ENCODE results near the gene HSD17B2.
"Not testable (repeated sequence)": the region's sequence is repeated elsewhere in the genome, so short reads cannot be mapped to it uniquely, and the experiment has no call there.

HSD17B2 gene

DNA sequence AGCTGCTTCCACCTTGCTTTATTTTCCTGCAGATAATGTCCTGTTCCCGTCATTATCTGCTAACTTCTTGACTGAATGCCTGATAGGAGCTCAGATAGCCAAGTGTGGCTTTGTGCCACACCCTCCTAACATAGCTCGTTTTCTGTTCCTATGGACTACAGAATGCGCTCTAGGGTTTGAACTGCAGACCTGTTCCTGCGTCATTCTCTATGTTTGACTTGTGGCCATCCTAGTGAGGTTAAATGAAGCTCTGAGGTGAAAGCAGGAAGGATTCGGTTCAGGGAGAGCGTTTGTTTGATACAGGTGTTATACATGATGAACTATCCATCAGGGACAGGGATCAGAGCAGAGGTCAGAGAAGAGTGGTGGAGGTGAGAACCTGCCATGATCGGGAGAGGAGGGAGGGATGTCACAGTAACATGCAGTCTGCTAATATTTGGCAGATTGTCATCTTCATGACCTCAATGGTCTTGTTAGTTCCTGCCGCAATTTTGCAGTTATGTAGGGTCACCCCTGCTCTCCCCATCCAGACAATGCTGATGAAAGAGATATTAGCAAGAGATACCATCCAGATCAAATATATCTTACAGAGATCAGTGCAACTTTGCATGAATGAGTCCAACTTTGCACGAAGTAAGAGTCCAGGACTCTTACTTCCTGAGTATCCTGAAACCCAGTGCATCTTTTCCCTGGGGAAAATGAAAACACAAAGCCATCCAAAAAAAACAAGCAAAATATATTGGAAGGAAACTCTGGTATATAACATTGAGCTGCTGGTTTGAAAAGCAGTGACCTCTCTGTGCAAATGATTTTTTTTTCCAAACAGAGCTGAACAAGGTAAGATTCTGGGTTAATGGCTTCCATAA is 102.1 kb downstream of the HSD17B2 start:
- Histone ChIP-seq H3K9me3 (ENCODE audit: insufficient read depth, low read depth, low read length) (no peaks in the 10 kb centered on the region), H3K14ac (ENCODE audit: low read length) (no peak overlapping the region), H3K9ac (ENCODE audit: low read length) (no peak overlapping the region), H2AK5ac (ENCODE audit: low read length) (no peak overlapping the region), H3K4me3 (ENCODE audit: low read depth, low read length) (no peak overlapping the region), H2BK12ac (ENCODE audit: low read length) (no peak overlapping the region), H3K4me2 (ENCODE audit: low read length) (no peak overlapping the region), H3K4ac (ENCODE audit: low read depth, low read length) (no peak overlapping the region), H3K18ac (ENCODE audit: low read length) (no peak overlapping the region), H2AFZ (ENCODE audit: insufficient read depth, low read length, poor library complexity) (no peak overlapping the region), H3K23ac (ENCODE audit: low read length) (no peak overlapping the region), H3K27me3 (ENCODE audit: insufficient read depth, low read length) (no peaks in the 10 kb centered on the region), H3K79me1 (ENCODE audit: low read length) (peaks cover 2% of the 10 kb centered on the region), H3K36me3 (ENCODE audit: control insufficient read depth in 1 of 2, insufficient read depth in 2 of 2, low read length in 2 of 2) (no peaks in the 10 kb centered on the region), H2BK5ac (ENCODE audit: low read depth, low read length, poor library complexity) (no peak overlapping the region), H3K79me2 (ENCODE audit: control insufficient read depth, insufficient read depth, low read length, poor library complexity) (peaks cover 2% of the 10 kb centered on the region), H4K8ac (ENCODE audit: low read depth, low read length) (no peak overlapping the region), H4K91ac (ENCODE audit: low read depth, low read length) (no peak overlapping the region), H3K27ac (ENCODE audit: low read depth, low read length) (no peak overlapping the region), H2BK120ac (ENCODE audit: insufficient read depth, low read length, poor library complexity) (no peak overlapping the region), H3K4me1 (ENCODE audit: control insufficient read depth in 1 of 2, insufficient read depth in 2 of 2, low read length in 2 of 2) (peaks cover 4 to 7% of the 10 kb centered on the region in 2 experiments), H4K12ac (ENCODE audit: low read depth, low read length) (no peak overlapping the region)
- DNase-seq = no peak
- no CpG with 5 or more reads among the region's 9 CpGs for WGBS (ENCODE audit: extremely low coverage, insufficient coverage, insufficient read length)

DNA sequence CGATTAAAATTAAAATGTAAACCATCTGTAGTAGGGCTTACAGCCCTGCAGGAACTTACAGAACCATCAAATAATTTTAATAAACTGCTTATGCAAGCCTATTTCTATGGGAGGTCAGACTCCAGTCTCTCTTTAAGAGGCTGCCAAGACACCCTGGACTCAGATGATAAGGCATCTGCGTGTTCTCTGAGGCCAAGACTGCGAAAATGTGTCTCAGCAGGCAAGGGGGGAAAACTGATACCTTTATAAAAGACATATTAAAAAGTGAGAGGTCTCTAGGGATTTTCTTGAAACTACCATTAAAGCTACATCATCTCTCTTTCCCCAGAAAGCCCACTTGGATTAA is 102.7 kb downstream of the HSD17B2 start:
- H3K4ac ChIP-seq (ENCODE audit: low read depth, low read length) = no peak overlapping the region
- WGBS (ENCODE audit: extremely low coverage, insufficient coverage, insufficient read length) = no CpG with 5 or more reads among the region's 3 CpGs
- no peak for DNase-seq
- no peak overlapping the region for H2AK5ac ChIP-seq (ENCODE audit: low read length)
- no peak overlapping the region for H3K4me2 ChIP-seq (ENCODE audit: low read length)
- H3K36me3 ChIP-seq (ENCODE audit: control insufficient read depth in 1 of 2, insufficient read depth in 2 of 2, low read length in 2 of 2) = no peaks in the 10 kb centered on the region
- H3K14ac ChIP-seq (ENCODE audit: low read length) = no peak overlapping the region
- no peak overlapping the region for H3K9ac ChIP-seq (ENCODE audit: low read length)
- no peak overlapping the region for H3K27ac ChIP-seq (ENCODE audit: low read depth, low read length)
- H2BK5ac ChIP-seq (ENCODE audit: low read depth, low read length, poor library complexity) = no peak overlapping the region
- H3K79me2 ChIP-seq (ENCODE audit: control insufficient read depth, insufficient read depth, low read length, poor library complexity) = peaks cover 2% of the 10 kb centered on the region
- H2AFZ ChIP-seq (ENCODE audit: insufficient read depth, low read length, poor library complexity) = no peak overlapping the region
- peaks cover 2% of the 10 kb centered on the region for H3K79me1 ChIP-seq (ENCODE audit: low read length)
- no peak overlapping the region for H4K8ac ChIP-seq (ENCODE audit: low read depth, low read length)
- H3K9me3 ChIP-seq (ENCODE audit: insufficient read depth, low read depth, low read length) = no peaks in the 10 kb centered on the region
- peaks cover 4 to 7% of the 10 kb centered on the region in 2 experiments for H3K4me1 ChIP-seq (ENCODE audit: control insufficient read depth in 1 of 2, insufficient read depth in 2 of 2, low read length in 2 of 2)
- no peak overlapping the region for H3K4me3 ChIP-seq (ENCODE audit: low read depth, low read length)
- H3K18ac ChIP-seq (ENCODE audit: low read length) = no peak overlapping the region
- H4K91ac ChIP-seq (ENCODE audit: low read depth, low read length) = no peak overlapping the region
- no peaks in the 10 kb centered on the region for H3K27me3 ChIP-seq (ENCODE audit: insufficient read depth, low read length)
- no peak overlapping the region for H2BK12ac ChIP-seq (ENCODE audit: low read length)
- H2BK120ac ChIP-seq (ENCODE audit: insufficient read depth, low read length, poor library complexity) = no peak overlapping the region
- no peak overlapping the region for H4K12ac ChIP-seq (ENCODE audit: low read depth, low read length)
- no peak overlapping the region for H3K23ac ChIP-seq (ENCODE audit: low read length)

DNA sequence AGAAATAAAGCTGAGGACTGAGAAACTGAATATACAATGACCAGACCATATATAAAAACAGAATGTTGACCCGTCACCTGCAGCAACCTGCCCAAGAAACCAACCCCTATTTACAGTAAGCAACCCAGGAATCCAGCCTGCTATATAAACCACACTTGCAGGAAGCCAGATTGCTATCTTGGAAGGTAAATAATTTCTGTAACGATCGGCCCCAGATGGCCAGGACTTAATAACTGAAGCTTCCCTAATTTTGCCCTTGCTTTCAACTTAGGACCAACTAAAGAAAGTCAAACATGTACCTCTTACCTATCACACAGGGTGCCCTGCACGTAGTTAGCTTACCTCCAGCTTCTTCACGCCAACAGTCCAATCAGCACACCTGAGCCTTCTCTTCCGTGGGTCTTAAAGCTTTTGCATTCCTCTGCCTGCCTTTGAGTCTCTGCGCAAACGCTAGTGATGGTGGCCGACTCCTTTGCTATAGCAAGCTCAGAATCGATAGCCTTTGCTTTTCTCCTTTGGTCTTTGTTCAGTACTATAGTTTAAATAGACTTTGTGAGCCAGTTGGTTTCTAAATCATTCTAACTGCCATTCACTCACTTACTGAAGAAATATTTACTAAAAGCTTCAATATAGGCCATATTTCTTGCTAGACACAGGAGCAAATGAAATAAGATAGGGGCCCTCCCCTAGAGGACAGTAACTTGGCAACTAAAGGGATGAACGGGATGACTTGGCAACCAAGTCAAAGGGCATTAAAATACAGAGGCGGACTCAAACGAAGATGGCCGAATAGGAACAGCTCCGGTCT is 103.6 kb downstream of the HSD17B2 start:
- H3K18ac ChIP-seq (ENCODE audit: low read length) = peak overlapping the region; percentile 86
- H3K14ac ChIP-seq (ENCODE audit: low read length) = peak overlapping the region; percentile 66
- H3K4me1 ChIP-seq (ENCODE audit: control insufficient read depth in 1 of 2, insufficient read depth in 2 of 2, low read length in 2 of 2) = peaks cover 4 to 7% of the 10 kb centered on the region in 2 experiments
- H2BK120ac ChIP-seq (ENCODE audit: insufficient read depth, low read length, poor library complexity) = peak overlapping the region; percentile 73
- no peak overlapping the region for H3K4me3 ChIP-seq (ENCODE audit: low read depth, low read length)
- H2AK5ac ChIP-seq (ENCODE audit: low read length) = no peak overlapping the region
- H3K9me3 ChIP-seq (ENCODE audit: insufficient read depth, low read depth, low read length) = no peaks in the 10 kb centered on the region
- no peak overlapping the region for H3K23ac ChIP-seq (ENCODE audit: low read length)
- H4K91ac ChIP-seq (ENCODE audit: low read depth, low read length) = peak overlapping the region; percentile 76
- H4K8ac ChIP-seq (ENCODE audit: low read depth, low read length) = peak overlapping the region; percentile 74
- no peaks in the 10 kb centered on the region for H3K27me3 ChIP-seq (ENCODE audit: insufficient read depth, low read length)
- H2BK12ac ChIP-seq (ENCODE audit: low read length) = no peak overlapping the region
- H3K79me2 ChIP-seq (ENCODE audit: control insufficient read depth, insufficient read depth, low read length, poor library complexity) = peaks cover 2% of the 10 kb centered on the region
- H2AFZ ChIP-seq (ENCODE audit: insufficient read depth, low read length, poor library complexity) = peak overlapping the region; percentile 78
- no peaks in the 10 kb centered on the region for H3K36me3 ChIP-seq (ENCODE audit: control insufficient read depth in 1 of 2, insufficient read depth in 2 of 2, low read length in 2 of 2)
- no peak overlapping the region for H3K4ac ChIP-seq (ENCODE audit: low read depth, low read length)
- H3K4me2 ChIP-seq (ENCODE audit: low read length) = peak overlapping the region; percentile 27
- no CpG with 5 or more reads among the region's 15 CpGs for WGBS (ENCODE audit: extremely low coverage, insufficient coverage, insufficient read length)
- H2BK5ac ChIP-seq (ENCODE audit: low read depth, low read length, poor library complexity) = no peak overlapping the region
- peaks cover 2% of the 10 kb centered on the region for H3K79me1 ChIP-seq (ENCODE audit: low read length)
- H3K27ac ChIP-seq (ENCODE audit: low read depth, low read length) = no peak overlapping the region
- no peak overlapping the region for H3K9ac ChIP-seq (ENCODE audit: low read length)
- DNase-seq = peak in 1 of 2 donors; percentile 38
- H4K12ac ChIP-seq (ENCODE audit: low read depth, low read length) = no peak overlapping the region

DNA sequence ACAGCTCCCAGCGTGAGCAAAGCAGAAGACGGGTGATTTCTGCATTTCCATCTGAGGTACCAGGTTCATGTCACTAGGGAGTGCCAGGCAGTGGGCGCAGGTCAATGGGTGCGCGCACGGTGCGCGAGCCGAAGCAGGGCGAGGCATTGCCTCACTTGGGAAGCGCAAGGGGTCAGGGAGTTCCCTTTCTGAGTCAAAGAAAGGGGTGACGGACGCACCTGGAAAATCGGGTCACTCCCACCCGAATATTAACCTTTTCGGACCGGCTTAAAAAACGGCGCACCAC is 104.2 kb downstream of the HSD17B2 start:
- H2BK5ac ChIP-seq (ENCODE audit: low read depth, low read length, poor library complexity) = peak overlapping the region; percentile 3
- H2AK5ac ChIP-seq (ENCODE audit: low read length); H3K9me3 ChIP-seq (ENCODE audit: insufficient read depth, low read depth, low read length); H3K23ac ChIP-seq (ENCODE audit: low read length); H3K9ac ChIP-seq (ENCODE audit: low read length); DNase-seq; H3K4ac ChIP-seq (ENCODE audit: low read depth, low read length); H3K27me3 ChIP-seq (ENCODE audit: insufficient read depth, low read length); H3K27ac ChIP-seq (ENCODE audit: low read depth, low read length); H3K4me1 ChIP-seq (ENCODE audit: control insufficient read depth in 1 of 2, insufficient read depth in 2 of 2, low read length in 2 of 2); H3K36me3 ChIP-seq (ENCODE audit: control insufficient read depth in 1 of 2, insufficient read depth in 2 of 2, low read length in 2 of 2); H3K79me1 ChIP-seq (ENCODE audit: low read length); H2BK12ac ChIP-seq (ENCODE audit: low read length); H3K79me2 ChIP-seq (ENCODE audit: control insufficient read depth, insufficient read depth, low read length, poor library complexity): not testable (repeated sequence)
- peak overlapping the region; percentile 66 for H3K14ac ChIP-seq (ENCODE audit: low read length)
- peak overlapping the region; percentile 74 for H4K8ac ChIP-seq (ENCODE audit: low read depth, low read length)
- peak overlapping the region; percentile 27 for H3K4me2 ChIP-seq (ENCODE audit: low read length)
- H4K91ac ChIP-seq (ENCODE audit: low read depth, low read length) = peak overlapping the region; percentile 76
- H2BK120ac ChIP-seq (ENCODE audit: insufficient read depth, low read length, poor library complexity) = peak overlapping the region; percentile 73
- peak overlapping the region; percentile 44 for H3K4me3 ChIP-seq (ENCODE audit: low read depth, low read length)
- H4K12ac ChIP-seq (ENCODE audit: low read depth, low read length) = peak overlapping the region; percentile 70
- peak overlapping the region; percentile 86 for H3K18ac ChIP-seq (ENCODE audit: low read length)
- WGBS (ENCODE audit: extremely low coverage, insufficient coverage, insufficient read length) = no CpG with 5 or more reads among the region's 19 CpGs
- H2AFZ ChIP-seq (ENCODE audit: insufficient read depth, low read length, poor library complexity) = peak overlapping the region; percentile 78
